Hepatocyte (in vitro differentiated cells): ENCODE data around the gene PDZD7.

ENCODE experiments used
- EZH2 ChIP-seq: fragments of 200-600 bp; sonication (generic); IDR thresholded peaks from 2 replicates; pipeline ENCODE4 v1.6.1; 2016; ENCODE audit warnings: antibody characterized with exemption, mild to moderate bottlenecking, borderline replicate concordance
- EZH2phosphoT487 ChIP-seq: fragments of 200-600 bp; sonication (generic); IDR thresholded peaks from one replicate; pipeline ENCODE4 v1.6.1; 2018; ENCODE audit warnings: antibody characterized with exemption, mild to moderate bottlenecking, low read depth, moderate library complexity; ENCODE audit not compliant: unreplicated experiment, severe bottlenecking
- TF ChIP-seq, protein P1 (sequence below): fragments of 200-600 bp; sonication (generic); IDR thresholded peaks from 2 replicates; pipeline ENCODE4 v1.5.1; 2016; ENCODE audit warnings: antibody characterized with exemption, mild to moderate bottlenecking; ENCODE audit not compliant: poor library complexity

DNA sequence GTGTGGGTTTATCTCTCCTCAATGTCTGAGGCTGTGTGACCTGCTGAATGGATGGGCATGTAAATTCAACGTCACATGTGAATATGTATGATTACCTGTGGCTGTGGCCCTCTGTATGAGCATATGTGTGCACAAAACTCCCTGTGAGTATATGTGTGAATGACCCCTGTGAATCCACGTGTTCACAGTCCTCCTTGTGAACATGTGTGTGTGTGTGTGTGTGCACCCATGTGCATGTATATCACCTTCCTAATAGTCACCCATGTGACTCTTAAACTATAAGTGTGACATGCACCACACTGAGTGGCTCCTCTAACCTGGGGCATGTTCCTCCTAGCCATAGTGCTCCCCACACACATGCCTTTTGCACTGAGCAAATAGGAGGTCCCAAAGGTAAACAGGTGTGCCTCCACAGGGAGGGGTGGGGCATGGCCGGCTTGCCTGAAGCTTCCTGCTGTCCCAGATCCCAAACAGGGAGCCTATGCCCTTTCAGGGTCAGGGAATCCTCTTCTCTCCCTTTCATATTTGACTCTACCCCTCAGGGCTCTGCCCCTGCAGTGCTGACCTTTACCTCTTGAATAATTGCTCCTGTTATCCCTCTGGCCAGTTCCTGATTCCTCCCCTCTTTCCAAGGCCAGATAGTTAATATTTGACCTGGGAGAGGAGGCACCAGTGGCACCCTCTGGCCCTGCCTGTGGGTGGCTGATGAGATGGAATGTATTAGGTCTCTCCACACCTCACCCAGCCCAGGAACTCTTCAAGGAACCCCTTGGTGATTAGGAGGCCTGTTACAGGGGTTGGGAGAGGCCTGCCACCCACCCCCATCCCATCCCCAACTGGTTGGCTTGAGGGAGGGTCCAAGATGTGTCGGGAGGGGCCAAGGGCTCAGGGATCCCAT lies 59.8 kb downstream of the PDZD7 start:
- TF ChIP-seq, protein P1, sequence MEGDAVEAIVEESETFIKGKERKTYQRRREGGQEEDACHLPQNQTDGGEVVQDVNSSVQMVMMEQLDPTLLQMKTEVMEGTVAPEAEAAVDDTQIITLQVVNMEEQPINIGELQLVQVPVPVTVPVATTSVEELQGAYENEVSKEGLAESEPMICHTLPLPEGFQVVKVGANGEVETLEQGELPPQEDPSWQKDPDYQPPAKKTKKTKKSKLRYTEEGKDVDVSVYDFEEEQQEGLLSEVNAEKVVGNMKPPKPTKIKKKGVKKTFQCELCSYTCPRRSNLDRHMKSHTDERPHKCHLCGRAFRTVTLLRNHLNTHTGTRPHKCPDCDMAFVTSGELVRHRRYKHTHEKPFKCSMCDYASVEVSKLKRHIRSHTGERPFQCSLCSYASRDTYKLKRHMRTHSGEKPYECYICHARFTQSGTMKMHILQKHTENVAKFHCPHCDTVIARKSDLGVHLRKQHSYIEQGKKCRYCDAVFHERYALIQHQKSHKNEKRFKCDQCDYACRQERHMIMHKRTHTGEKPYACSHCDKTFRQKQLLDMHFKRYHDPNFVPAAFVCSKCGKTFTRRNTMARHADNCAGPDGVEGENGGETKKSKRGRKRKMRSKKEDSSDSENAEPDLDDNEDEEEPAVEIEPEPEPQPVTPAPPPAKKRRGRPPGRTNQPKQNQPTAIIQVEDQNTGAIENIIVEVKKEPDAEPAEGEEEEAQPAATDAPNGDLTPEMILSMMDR, result no peak
- TF ChIP-seq EZH2 (no peak), EZH2phosphoT487 (no peak)
